Lung (tissue), 12 donors: ENCODE results near the gene CPZ. TPM values are rescaled to one million over a fixed set of nuclear protein-coding genes. Genes with fewer than 3 reads are reported as not detected.

Experiments
- ATAC-seq: fragments of 200-7000 bp; cut with Tn5 transposase; one replicate; pipeline ENCODE4 v1.9.1; 2020; ENCODE audit warnings: moderate number of reproducible peaks; ENCODE audit not compliant: insufficient read depth, low FRiP score
- DNase-seq, 3 donors: peaks; one replicate each; pipeline ENCODE4 v3.0.0-alpha.2; 2013 to 2017
- H3K27ac ChIP-seq, 2 donors: one replicate each; pipeline ENCODE4 v1.5.1; 2013; ENCODE audit warnings: mild to moderate bottlenecking in 2 of 2, moderate library complexity in 2 of 2, control low read depth in 1 of 2, inconsistent platforms in 1 of 2, low read depth in 1 of 2, low read length in 1 of 2
- H3K27me3 ChIP-seq, 3 donors: one replicate each; pipeline ENCODE4 v1.5.1; 2013; ENCODE audit warnings: low read length in 2 of 3; ENCODE audit not compliant: control insufficient read depth in 3 of 3, insufficient read depth in 3 of 3
- H3K36me3 ChIP-seq, 4 donors: one replicate each; pipeline ENCODE4 v1.5.1; 2013; ENCODE audit warnings: low read length in 4 of 4, mild to moderate bottlenecking in 1 of 4, moderate library complexity in 1 of 4; ENCODE audit not compliant: control insufficient read depth in 4 of 4, insufficient read depth in 4 of 4
- H3K4me1 ChIP-seq, 5 donors: one replicate each; pipeline ENCODE4 v1.5.1; 2013; ENCODE audit warnings: low read length in 5 of 5, mild to moderate bottlenecking in 2 of 5, moderate library complexity in 1 of 5; ENCODE audit not compliant: control insufficient read depth in 5 of 5, insufficient read depth in 5 of 5
- H3K4me3 ChIP-seq: one replicate; pipeline ENCODE4 v1.5.1; 2013; ENCODE audit warnings: mild to moderate bottlenecking, control low read depth, moderate library complexity
- H3K9ac ChIP-seq, 2 donors: one replicate each; pipeline ENCODE4 v1.5.1; 2013; ENCODE audit warnings: low read length in 2 of 2, control low read depth in 1 of 2; ENCODE audit not compliant: insufficient read depth in 1 of 2
- H3K9me3 ChIP-seq, 4 donors: one replicate each; pipeline ENCODE4 v1.5.1; 2013; ENCODE audit warnings: low read length in 3 of 4, mild to moderate bottlenecking in 1 of 4, moderate library complexity in 1 of 4; ENCODE audit not compliant: control insufficient read depth in 4 of 4, insufficient read depth in 3 of 4
- CTCF ChIP-seq: IDR thresholded peaks from 2 replicates; pipeline ENCODE4 v1.5.1; 2012; ENCODE audit warnings: mild to moderate bottlenecking; ENCODE audit errors: control extremely low read depth, extremely low read depth
- WGBS, 2 donors: extraction: QIAGEN DNeasy Blood & Tissue Kit; methylation state at CpG; one replicate each; pipeline ENCODE4 v1.1.7; 2013; 5-methylcytosine and 5-hydroxymethylcytosine counted together
- polyA plus RNA-seq, 2 donors: library from polyadenylated mRNA; stranded (reverse); fragments of 200-250 nt; gene quantifications; one replicate each; pipeline ENCODE4 v1.2.1, GENCODE V29; 2013
- total RNA-seq, 2 donors: library from RNA; depleted of rRNA in 1 of 2; stranded (reverse); fragments of >200 nt in 1 of 2; gene quantifications; one replicate each; pipeline ENCODE4 v1.2.1, GENCODE V29; 2014 to 2021
- donor health status: control.
- donor health status: control.
- donor health status: Bipolar disorder and iron deficiency.
- donor health status: healthy.
- donor health status: DM: yes; HTN: yes; CAD: no.

The CPZ gene
- total and polyA plus RNA-seq, 4 donors: 1.4 to 5.5 (median 2.7) TPM

- ATAC-seq (no peak), DNase-seq (no peak)
- H3K27me3 ChIP-seq: peaks cover 0 to 19% (median 12%) of the 10 kb centered on the region in 3 donors
- H3K36me3 ChIP-seq: no peaks in the 10 kb centered on the region
- H3K9me3 ChIP-seq: no peaks in the 10 kb centered on the region
- no peak overlapping the region for H3K4me3 ChIP-seq
- peaks cover 0 to 1% (median 0%) of the 10 kb centered on the region in 5 donors for H3K4me1 ChIP-seq
- no peak overlapping the region for H3K9ac ChIP-seq
- no peak overlapping the region for H3K27ac ChIP-seq
- WGBS, 2 donors: 87 to 95% methylated on average over 13 of the region's 13 CpGs
- no peak for TF ChIP-seq CTCF
Measured at GRCh38 chr4:8597319-8597718, 4.8 kb downstream of the CPZ start.

GRCh38 chr4:8597791-8598190, 5.2 kb downstream of the CPZ start:
- 85 to 93% methylated on average over 15 of the region's 15 CpGs for WGBS, 2 donors
- no peak for ATAC-seq
- H3K27me3 ChIP-seq: peaks cover 0 to 16% (median 11%) of the 10 kb centered on the region in 3 donors
- H3K27ac ChIP-seq: no peak overlapping the region
- no peak overlapping the region for H3K4me3 ChIP-seq
- no peaks in the 10 kb centered on the region for H3K36me3 ChIP-seq
- no peak for TF ChIP-seq CTCF
- no peaks in the 10 kb centered on the region for H3K4me1 ChIP-seq
- no peak overlapping the region for H3K9ac ChIP-seq
- H3K9me3 ChIP-seq: no peaks in the 10 kb centered on the region
- no peak for DNase-seq

GRCh38 chr4:8598391-8599090, 6.0 kb downstream of the CPZ start:
- H3K27me3 ChIP-seq: peaks cover 0 to 8% (median 5%) of the 10 kb centered on the region in 3 donors
- H3K36me3 ChIP-seq: no peaks in the 10 kb centered on the region
- H3K4me1 ChIP-seq: no peaks in the 10 kb centered on the region
- no peak overlapping the region for H3K27ac ChIP-seq
- 80 to 82% methylated on average over 19 of the region's 19 CpGs for WGBS, 2 donors
- H3K9me3 ChIP-seq: no peaks in the 10 kb centered on the region
- no peak for TF ChIP-seq CTCF
- H3K4me3 ChIP-seq: no peak overlapping the region
- DNase-seq: no peak
- ATAC-seq: no peak
- H3K9ac ChIP-seq: no peak overlapping the region

GRCh38 chr4:8599091-8599460, 6.5 kb downstream of the CPZ start:
- Histone ChIP-seq H3K9ac (no peak overlapping the region), H3K9me3 (no peaks in the 10 kb centered on the region), H3K36me3 (no peaks in the 10 kb centered on the region), H3K27me3 (peaks cover 0 to 3% (median 0%) of the 10 kb centered on the region in 3 donors), H3K4me3 (no peak overlapping the region), H3K27ac (no peak overlapping the region), H3K4me1 (no peaks in the 10 kb centered on the region)
- no peak for ATAC-seq
- WGBS, 2 donors: 83 to 87% methylated on average over 8 of the region's 8 CpGs
- no peak for DNase-seq
- no peak for TF ChIP-seq CTCF
